H1 (cell line): ENCODE results near the gene TAS1R1. TPM values are rescaled to one million over a fixed set of nuclear protein-coding genes. Genes with fewer than 3 reads are reported as not detected.

Source experiments
- CTCF ChIA-PET: fragments of 300-600 bp; sonication (Branson Sonifier 250); formaldehyde crosslinking; loops from one replicate; lab custom pipeline; 2021; ENCODE audit not compliant: partially characterized antibody; lab: Charles Lee
- POLR2A ChIA-PET: fragments of 300-600 bp; sonication (Branson Sonifier 250); formaldehyde crosslinking; loops from one replicate; lab custom pipeline; 2021; ENCODE audit warnings: inconsistent platforms; ENCODE audit not compliant: partially characterized antibody; lab: Charles Lee
- DNase-seq, 2 experiments: peaks; one replicate each; pipeline versions ENCODE4 v3.0.0 to v3.0.0-alpha.2; 2010 to 2022; ENCODE audit warnings: low spot score in 2 of 2, low read depth in 1 of 2, mixed read lengths in 1 of 2
- FAIRE-seq: peaks from 2 replicates; lab custom pipeline; 2011; peaks lifted over from hg19 to GRCh38; lab: Jason Lieb, UNC
- H2AFZ ChIP-seq: 2 replicates; pipeline ENCODE4 v1.8.1; 2012; ENCODE audit warnings: low read length, inconsistent platforms
- H2AK5ac ChIP-seq: 2 replicates; pipeline ENCODE4 v1.6.1; 2013; ENCODE audit warnings: low read depth, low read length
- H2BK120ac ChIP-seq: replicated peaks from 2 replicates; pipeline ENCODE3; 2013; ENCODE audit warnings: low read depth, low read length, inconsistent platforms
- H2BK12ac ChIP-seq: 2 replicates; pipeline ENCODE4 v1.6.1; 2013; ENCODE audit warnings: low read depth, low read length
- H2BK15ac ChIP-seq: 2 replicates; pipeline ENCODE4 v1.6.1; 2013; ENCODE audit warnings: low read length
- H2BK20ac ChIP-seq: 2 replicates; pipeline ENCODE4 v1.6.1; 2013; ENCODE audit warnings: low read length
- H2BK5ac ChIP-seq: 2 replicates; pipeline ENCODE4 v1.6.1; 2013; ENCODE audit warnings: low read depth, low read length
- H3K14ac ChIP-seq: 2 replicates; pipeline ENCODE4 v1.6.1; 2013; ENCODE audit warnings: inconsistent platforms; ENCODE audit not compliant: insufficient read length
- H3K18ac ChIP-seq: 2 replicates; pipeline ENCODE4 v1.6.1; 2013; ENCODE audit warnings: low read length; ENCODE audit errors: extremely low read depth
- H3K23ac ChIP-seq: 2 replicates; pipeline ENCODE4 v1.6.1; 2013; ENCODE audit warnings: inconsistent platforms; ENCODE audit not compliant: insufficient read length
- H3K23me2 ChIP-seq: 2 replicates; pipeline ENCODE4 v1.6.1; 2013; ENCODE audit warnings: low read depth, low read length
- H3K27ac ChIP-seq: 2 replicates; pipeline ENCODE4 v1.6.1; 2011; ENCODE audit warnings: low read depth, low read length, inconsistent platforms
- H3K27me3 ChIP-seq, 4 experiments: replicated peaks in 1 of 4; 1 replicate in 1 of 4; 2 replicates in 3 of 4; pipeline versions ENCODE4 v1.6.1 to v1.8.1; 2011 to 2013; ENCODE audit warnings: low read length in 3 of 4, mild to moderate bottlenecking in 3 of 4, inconsistent platforms in 2 of 4, mixed read lengths in 2 of 4, moderate library complexity in 1 of 4; ENCODE audit not compliant: control insufficient read depth in 3 of 4, insufficient read depth in 3 of 4; ENCODE audit errors: extremely low read depth in 1 of 4
- H3K36me3 ChIP-seq, 4 experiments: 2 replicates each; pipeline versions ENCODE4 v1.6.1 to v1.8.1; 2011 to 2013; ENCODE audit warnings: mild to moderate bottlenecking in 4 of 4, low read length in 3 of 4, moderate library complexity in 2 of 4, control low read depth in 1 of 4, inconsistent platforms in 1 of 4; ENCODE audit not compliant: insufficient read depth in 4 of 4, control insufficient read depth in 2 of 4
- H3K4ac ChIP-seq: replicated peaks from 2 replicates; pipeline ENCODE3; 2013; ENCODE audit warnings: low read length, low read depth, mixed read lengths, inconsistent platforms; ENCODE audit not compliant: insufficient read length
- H3K4me1 ChIP-seq, 4 experiments: replicated peaks in 1 of 4; 1 replicate in 1 of 4; 2 replicates in 3 of 4; pipeline versions ENCODE4 v1.6.1 to v1.8.1; 2011 to 2013; ENCODE audit warnings: low read length in 3 of 4, inconsistent platforms in 2 of 4, mixed read lengths in 1 of 4; ENCODE audit not compliant: insufficient read depth in 4 of 4, control insufficient read depth in 3 of 4
- H3K4me2 ChIP-seq, 2 experiments: 2 replicates each; pipeline versions ENCODE4 v1.6.1 to v1.8.1; 2011 to 2013; ENCODE audit warnings: low read depth in 2 of 2, low read length in 2 of 2, control low read depth in 1 of 2, inconsistent platforms in 1 of 2, mild to moderate bottlenecking in 1 of 2; ENCODE audit not compliant: insufficient read depth in 1 of 2
- H3K4me3 ChIP-seq, 4 experiments: fragments of 200-600, 300-600 bp in 1 of 4; sonication (generic), shearing (Covaris generic), sonication (Bioruptor Twin) in 1 of 4; 2 replicates each; pipeline versions ENCODE4 v1.5.1 to v1.8.1; 2011 to 2016; ENCODE audit warnings: low read length in 4 of 4, low read depth in 3 of 4, control low read depth in 2 of 4, inconsistent platforms in 2 of 4, mild to moderate bottlenecking in 2 of 4, mixed read lengths in 1 of 4, moderate library complexity in 1 of 4; ENCODE audit not compliant: insufficient read depth in 2 of 4; ENCODE audit errors: extremely low read depth in 1 of 4
- H3K56ac ChIP-seq: replicated peaks from 2 replicates; pipeline ENCODE3; 2013; ENCODE audit warnings: low read depth, mild to moderate bottlenecking, mixed read lengths, low read length, inconsistent platforms; ENCODE audit not compliant: insufficient read length
- H3K79me1 ChIP-seq: 2 replicates; pipeline ENCODE4 v1.6.1; 2013; ENCODE audit warnings: low read depth, low read length, control low read depth
- H3K79me2 ChIP-seq, 2 experiments: 2 replicates each; pipeline versions ENCODE4 v1.6.1 to v1.8.1; 2012 to 2013; ENCODE audit warnings: low read length in 2 of 2, mild to moderate bottlenecking in 2 of 2, inconsistent platforms in 1 of 2; ENCODE audit not compliant: insufficient read depth in 2 of 2, control insufficient read depth in 1 of 2
- H3K9ac ChIP-seq, 4 experiments: replicated peaks in 1 of 4; 1 replicate in 1 of 4; 2 replicates in 3 of 4; pipeline versions ENCODE4 v1.6.1 to v1.8.1; 2011 to 2013; ENCODE audit warnings: low read depth in 3 of 4, low read length in 3 of 4, control low read depth in 2 of 4, mild to moderate bottlenecking in 2 of 4, moderate library complexity in 2 of 4, inconsistent platforms in 1 of 4; ENCODE audit errors: extremely low read depth in 1 of 4
- H3K9me3 ChIP-seq, 2 experiments: 2 replicates each; pipeline versions ENCODE4 v1.6.1 to v1.8.1; 2012 to 2013; ENCODE audit warnings: mild to moderate bottlenecking in 2 of 2, moderate library complexity in 2 of 2, control low read depth in 1 of 2, inconsistent platforms in 1 of 2, low read depth in 1 of 2, low read length in 1 of 2, mixed read lengths in 1 of 2; ENCODE audit not compliant: insufficient read depth in 2 of 2
- H4K20me1 ChIP-seq, 2 experiments: replicated peaks in 1 of 2; 2 replicates each; pipeline versions ENCODE3 to v1.8.1; 2011 to 2013; ENCODE audit warnings: inconsistent platforms in 2 of 2, low read length in 2 of 2, mild to moderate bottlenecking in 1 of 2; ENCODE audit not compliant: insufficient read depth in 2 of 2, control insufficient read depth in 1 of 2
- H4K5ac ChIP-seq: 2 replicates; pipeline ENCODE4 v1.6.1; 2013; ENCODE audit warnings: low read length, low read depth, mixed read lengths, inconsistent platforms; ENCODE audit not compliant: insufficient read length
- H4K8ac ChIP-seq: 2 replicates; pipeline ENCODE4 v1.8.0; 2013; ENCODE audit warnings: mild to moderate bottlenecking, moderate library complexity, low read length, inconsistent platforms; ENCODE audit not compliant: insufficient read depth; ENCODE audit errors: extremely low read depth
- H4K91ac ChIP-seq: replicated peaks from 2 replicates; pipeline ENCODE3; 2013; ENCODE audit warnings: low read length, mixed read lengths, inconsistent platforms; ENCODE audit not compliant: insufficient read length
- ATF2 ChIP-seq: IDR thresholded peaks from 2 replicates; pipeline ENCODE4 v1.6.1; 2012; ENCODE audit warnings: low read length, inconsistent platforms
- BRCA1 ChIP-seq: IDR thresholded peaks from 2 replicates; pipeline ENCODE4 v1.6.1; 2012; ENCODE audit warnings: low read depth, low read length, improper control_type of control experiment
- FOSL1 ChIP-seq: IDR thresholded peaks from 2 replicates; pipeline ENCODE4 v1.6.1; 2011; ENCODE audit warnings: mild to moderate bottlenecking, low read depth, low read length, moderate library complexity; ENCODE audit not compliant: insufficient read depth
- POU5F1 ChIP-seq: IDR thresholded peaks from 2 replicates; pipeline ENCODE4 v1.6.1; 2011; ENCODE audit warnings: low read depth, mild to moderate bottlenecking, low read length, moderate library complexity
- SAP30 ChIP-seq: fragments of 300-600 bp; sonication (generic); IDR thresholded peaks from 2 replicates; pipeline ENCODE4 v1.7.1; 2012; ENCODE audit warnings: low read length, moderate library complexity, mild to moderate bottlenecking, inconsistent platforms; ENCODE audit not compliant: insufficient read depth, insufficient replicate concordance
- SIX5 ChIP-seq: IDR thresholded peaks from 2 replicates; pipeline ENCODE4 v1.6.1; 2011; ENCODE audit warnings: mild to moderate bottlenecking, low read depth, low read length
- SP1 ChIP-seq: IDR thresholded peaks from 2 replicates; pipeline ENCODE4 v1.6.1; 2011; ENCODE audit warnings: low read depth, low read length
- SP4 ChIP-seq: IDR thresholded peaks from 2 replicates; pipeline ENCODE4 v1.6.1; 2012; ENCODE audit warnings: low read length, inconsistent platforms
- TBP ChIP-seq: IDR thresholded peaks from 2 replicates; pipeline ENCODE4 v1.6.1; 2011; ENCODE audit warnings: low read depth, low read length, improper control_type of control experiment
- TCF12 ChIP-seq: IDR thresholded peaks from 2 replicates; pipeline ENCODE4 v1.6.1; 2011; ENCODE audit warnings: low read depth, mild to moderate bottlenecking, low read length
- WGBS, 2 experiments: shearing (Covaris generic) in 1 of 2; methylation state at CpG; one replicate each; pipeline versions ENCODE4 v1.1.6 to v1.1.7; 2013 to 2015; ENCODE audit warnings: low lambda C conversion rate in 2 of 2, mixed read lengths in 2 of 2, inconsistent platforms in 1 of 2, low coverage in 1 of 2, missing lambda C conversion rate in 1 of 2; ENCODE audit not compliant: insufficient replicate concordance in 2 of 2, insufficient coverage in 1 of 2, insufficient read length in 1 of 2; ENCODE audit errors: extremely low coverage in 1 of 2, missing lambda C conversion rate in 1 of 2; 5-methylcytosine and 5-hydroxymethylcytosine counted together
- polyA plus RNA-seq, 7 experiments: library from polyadenylated mRNA; depleted of rRNA in 3 of 7; stranded (reverse) in 5 of 7; unstranded in 2 of 7; fragments of >200 nt in 5 of 7; fragments of 200-250 nt in 2 of 7; gene quantifications; 1 replicate in 5 of 7; 2 replicates in 1 of 7; 4 replicates in 1 of 7; pipeline versions ENCODE4 v1.2.1 to v1.2.3, GENCODE V29; 2011 to 2013; ENCODE audit warnings: missing spikeins in 2 of 7, mixed read lengths in 2 of 7
- total RNA-seq: library from RNA; stranded (reverse); fragmentation: NEBNext Ultra II Directional; extraction: Animal tissue kit (Norgen Biotek cat#: 25700); gene quantifications from 2 replicates; pipeline ENCODE4 v1.2.1, GENCODE V29; 2021

Gene TAS1R1
- total and polyA plus RNA-seq, 2 of the 8 experiments (the other 6 are each of a cell fraction or from before 2014, with no cell fraction given): 0.26 TPM; not detected in 1

DNA sequence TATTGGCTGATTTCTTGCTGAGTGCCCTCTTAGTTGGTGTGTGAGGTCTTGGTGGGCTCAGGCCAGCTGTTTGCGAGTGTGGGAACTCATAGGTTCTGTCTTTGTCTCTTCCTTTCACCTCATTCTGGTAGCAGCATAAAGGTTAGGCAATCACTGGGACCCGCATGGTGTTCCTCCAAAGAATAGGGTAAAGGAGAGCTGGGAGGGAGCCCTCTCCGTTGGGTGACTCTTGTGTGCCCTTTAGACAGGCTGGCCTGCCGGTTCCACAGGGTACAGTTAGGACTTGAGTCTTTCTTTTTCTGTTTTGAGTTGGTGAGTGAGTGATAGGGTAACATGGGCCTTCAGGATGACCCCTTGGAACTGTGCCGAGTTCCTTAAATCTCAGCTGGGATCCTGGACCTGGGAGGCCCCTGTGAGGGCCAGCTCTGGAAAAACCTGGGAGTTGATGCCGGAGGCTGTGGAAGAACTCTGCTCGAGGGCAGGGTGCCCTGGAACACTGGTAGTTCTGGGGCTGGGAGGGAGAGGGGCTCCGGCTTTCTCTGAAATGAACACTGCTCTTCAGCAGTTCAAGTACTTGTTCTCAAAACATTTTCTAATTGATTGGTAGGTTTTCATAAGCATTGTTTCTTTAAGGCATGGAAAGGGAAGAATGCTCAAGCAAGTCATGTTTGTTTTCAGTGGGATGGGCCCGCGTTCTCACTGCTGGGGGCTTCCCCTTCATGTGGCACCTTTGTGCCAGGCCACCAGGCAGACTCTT lies 67.5 kb downstream of the TAS1R1 start:
- Histone ChIP-seq H4K20me1 (peaks cover 16 to 17% of the 10 kb centered on the region in 2 experiments), H3K27ac (no peak overlapping the region)
- TF ChIP-seq SIX5 (no peak), TBP (no peak), POU5F1 (no peak), SAP30 (no peak), FOSL1 (no peak), BRCA1 (no peak), SP1 (no peak), TCF12 (no peak), SP4 (no peak), ATF2 (no peak)

More for the DNA sequence above, 67.5 kb downstream of the TAS1R1 start:
- H4K91ac ChIP-seq: no peak overlapping the region
- H3K4me3 ChIP-seq: no peak overlapping the region
- no peak for DNase-seq
- no peak overlapping the region for H2BK15ac ChIP-seq
- H3K56ac ChIP-seq: no peak overlapping the region
- H2BK120ac ChIP-seq: no peak overlapping the region
- no peak overlapping the region for H2BK5ac ChIP-seq
- H3K4ac ChIP-seq: no peak overlapping the region
- no peak overlapping the region for H2AK5ac ChIP-seq
- WGBS, 2 experiments: 86% methylated on average over 10 of the region's 10 CpGs; no CpG with 5 or more reads in 1 of the 2 experiments
- no peak overlapping the region for H2BK12ac ChIP-seq
- H3K79me1 ChIP-seq: peaks cover 2% of the 10 kb centered on the region; the same call in 1 of the 2 replicates
- H3K9ac ChIP-seq: no peak overlapping the region
- no peak overlapping the region for H3K18ac ChIP-seq
- 0 out of 7 replicates have a peak, but pooled peaks cover 0 to 2% (median 0%) of the 10 kb centered on the region in 4 experiments for H3K4me1 ChIP-seq
- peaks cover 15 to 61% (median 34%) of the 10 kb centered on the region in 4 experiments for H3K36me3 ChIP-seq
- no peak overlapping the region for H2BK20ac ChIP-seq
- H3K27me3 ChIP-seq: no peaks in the 10 kb centered on the region
- no peak overlapping the region for H3K4me2 ChIP-seq
- H4K8ac ChIP-seq: no peak overlapping the region
- ChIA-PET CTCF (interaction anchor here (1.6 to 4.7 kb wide), 4 partner anchors 10 to 23 kb away, joined by 4 to 21 read pairs (median 9); no protein-coding TSS in a partner anchor), POLR2A (interaction anchor here (0.7 to 14.3 kb wide), 5 partner anchors 9 to 23 kb away, joined by 3 to 175 read pairs (median 9); partner anchors contain the start of genes KLHL21 and PHF13)
- H3K23ac ChIP-seq: no peak overlapping the region
- H3K23me2 ChIP-seq: no peaks in the 10 kb centered on the region; the same call in 1 of the 2 replicates
- H4K5ac ChIP-seq: no peak overlapping the region
- H3K9me3 ChIP-seq: no peaks in the 10 kb centered on the region
- no peak overlapping the region for H3K14ac ChIP-seq
- no peak for FAIRE-seq
- no peak overlapping the region for H2AFZ ChIP-seq
- H3K79me2 ChIP-seq: peaks cover 0 to 56% of the 10 kb centered on the region in 2 experiments; a peak in 3 of 4 replicates
